ENCODE measurements around the gene CDKN2B-AS1.

GRCh38 chr9:22154064-22154463 lies 159.5 kb downstream of the CDKN2B-AS1 start:
- TF ChIP-seq E2F5 (CRISPR knock-in tag; conservative IDR thresholded peaks at IDR 0.05), result no peak
- no peak for TF ChIP-seq SP1 (IDR thresholded peaks at IDR 0.05)
- TF ChIP-seq SP1 (CRISPR knock-in tag; IDR thresholded peaks at IDR 0.05), result no peak
- no peak for TF ChIP-seq GABPA (IDR thresholded peaks at IDR 0.05; ENCODE audit: low read depth, low read length)
- no peak for TF ChIP-seq GABPA (CRISPR knock-in tag; IDR thresholded peaks at IDR 0.05; ENCODE audit: low read depth)
- no peak for TF ChIP-seq JUN (CRISPR knock-in tag; IDR thresholded peaks at IDR 0.05)
- TF ChIP-seq, protein P1, sequence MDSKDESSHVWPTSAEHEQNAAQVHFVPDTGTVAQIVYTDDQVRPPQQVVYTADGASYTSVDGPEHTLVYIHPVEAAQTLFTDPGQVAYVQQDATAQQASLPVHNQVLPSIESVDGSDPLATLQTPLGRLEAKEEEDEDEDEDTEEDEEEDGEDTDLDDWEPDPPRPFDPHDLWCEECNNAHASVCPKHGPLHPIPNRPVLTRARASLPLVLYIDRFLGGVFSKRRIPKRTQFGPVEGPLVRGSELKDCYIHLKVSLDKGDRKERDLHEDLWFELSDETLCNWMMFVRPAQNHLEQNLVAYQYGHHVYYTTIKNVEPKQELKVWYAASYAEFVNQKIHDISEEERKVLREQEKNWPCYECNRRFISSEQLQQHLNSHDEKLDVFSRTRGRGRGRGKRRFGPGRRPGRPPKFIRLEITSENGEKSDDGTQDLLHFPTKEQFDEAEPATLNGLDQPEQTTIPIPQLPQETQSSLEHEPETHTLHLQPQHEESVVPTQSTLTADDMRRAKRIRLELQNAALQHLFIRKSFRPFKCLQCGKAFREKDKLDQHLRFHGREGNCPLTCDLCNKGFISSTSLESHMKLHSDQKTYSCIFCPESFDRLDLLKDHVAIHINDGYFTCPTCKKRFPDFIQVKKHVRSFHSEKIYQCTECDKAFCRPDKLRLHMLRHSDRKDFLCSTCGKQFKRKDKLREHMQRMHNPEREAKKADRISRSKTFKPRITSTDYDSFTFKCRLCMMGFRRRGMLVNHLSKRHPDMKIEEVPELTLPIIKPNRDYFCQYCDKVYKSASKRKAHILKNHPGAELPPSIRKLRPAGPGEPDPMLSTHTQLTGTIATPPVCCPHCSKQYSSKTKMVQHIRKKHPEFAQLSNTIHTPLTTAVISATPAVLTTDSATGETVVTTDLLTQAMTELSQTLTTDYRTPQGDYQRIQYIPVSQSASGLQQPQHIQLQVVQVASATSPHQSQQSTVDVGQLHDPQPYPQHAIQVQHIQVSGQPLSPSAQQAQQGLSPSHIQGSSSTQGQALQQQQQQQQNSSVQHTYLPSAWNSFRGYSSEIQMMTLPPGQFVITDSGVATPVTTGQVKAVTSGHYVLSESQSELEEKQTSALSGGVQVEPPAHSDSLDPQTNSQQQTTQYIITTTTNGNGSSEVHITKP (CRISPR knock-in tag; IDR thresholded peaks at IDR 0.05; ENCODE audit: low read depth), result no peak
- TF ChIP-seq ZSCAN29 (CRISPR knock-in tag; conservative IDR thresholded peaks at IDR 0.05), result no peak
- no peak for TF ChIP-seq ZNF282 (IDR thresholded peaks at IDR 0.05; ENCODE audit: partially characterized antibody)
- no peak for TF ChIP-seq CTCF (CRISPR knock-in tag; IDR thresholded peaks at IDR 0.05)
- no peak for TF ChIP-seq BCL6 (CRISPR knock-in tag; IDR thresholded peaks at IDR 0.05)
- no peak for TF ChIP-seq IKZF5 (CRISPR knock-in tag; IDR thresholded peaks at IDR 0.05)
- TF ChIP-seq ZNF331 (CRISPR knock-in tag; IDR thresholded peaks at IDR 0.05), result no peak

Data from HepG2 (cell line).